Uterus (tissue), 4 donors: ENCODE results near the gene SEC14L6. TPM values are rescaled to one million over a fixed set of nuclear protein-coding genes. Genes with fewer than 3 reads are reported as not detected.
"Not testable (repeated sequence)": the region's sequence is repeated elsewhere in the genome, so short reads cannot be mapped to it uniquely, and the experiment has no call there.

Experiments used
- DNase-seq, 2 donors: peaks; one replicate each; pipeline ENCODE4 v3.0.0-alpha.2; 2019 to 2020
- H3K27ac ChIP-seq, 2 donors: fragments of 200-600 bp; sonication (generic); 1 replicate in 1 of 2; 2 replicates in 1 of 2; pipeline ENCODE4 v1.5.1; 2016 to 2018
- H3K27me3 ChIP-seq, 2 donors: fragments of 200-600 bp; sonication (generic); one replicate each; pipeline ENCODE4 v1.5.1; 2018 to 2019; ENCODE audit warnings: control low read depth in 1 of 2
- H3K36me3 ChIP-seq, 2 donors: fragments of 200-600 bp; sonication (generic); one replicate each; pipeline ENCODE4 v1.5.1; 2019; ENCODE audit warnings: control low read depth in 1 of 2
- H3K4me1 ChIP-seq, 2 donors: fragments of 200-600 bp; sonication (generic); one replicate each; pipeline ENCODE4 v1.5.1; 2018 to 2019; ENCODE audit warnings: control low read depth in 1 of 2
- H3K4me3 ChIP-seq, 2 donors: fragments of 200-600 bp; sonication (generic); 1 replicate in 1 of 2; 2 replicates in 1 of 2; pipeline ENCODE4 v1.5.1; 2018 to 2019; ENCODE audit warnings: mild to moderate bottlenecking in 1 of 2
- H3K9me3 ChIP-seq, 2 donors: fragments of 200-600 bp; sonication (generic); one replicate each; pipeline ENCODE4 v1.5.1; 2019; ENCODE audit warnings: control low read depth in 1 of 2
- CTCF ChIP-seq, 4 experiments: fragments of 200-600 bp in 2 of 4; fragments of 450-650 bp in 2 of 4; sonication (generic) in 2 of 4; IDR thresholded peaks; one replicate each; pipeline ENCODE4 v1.5.1; 2016 to 2019; ENCODE audit warnings: antibody characterized with exemption in 4 of 4, mild to moderate bottlenecking in 2 of 4, moderate library complexity in 1 of 4
- POLR2A ChIP-seq, 2 donors: fragments of 450-650 bp; IDR thresholded peaks; one replicate each; pipeline ENCODE4 v1.6.1; 2016; ENCODE audit warnings: antibody characterized with exemption in 2 of 2, mild to moderate bottlenecking in 1 of 2, moderate library complexity in 1 of 2
- intact Hi-C: fragments of 100-400 bp; cut with DNase I; formaldehyde crosslinking; loops from one replicate; pipeline ENCODE4 v1.15.1; 2023; ENCODE audit warnings: low total_unique reads
- total RNA-seq, 4 donors: library from RNA; depleted of rRNA in 3 of 4; stranded (reverse); fragments of >200 nt in 3 of 4; gene quantifications; one replicate each; pipeline versions ENCODE4 v1.1.0 to v1.2.4, GENCODE V29; 2014 to 2023
- donor health status: DM: yes; HTN: yes; CAD: no.

The SEC14L6 gene
- total RNA-seq, 4 donors from 2014 or later = under 0.01 to 4.8 (median 4.0) TPM; not detected in 1

DNA sequence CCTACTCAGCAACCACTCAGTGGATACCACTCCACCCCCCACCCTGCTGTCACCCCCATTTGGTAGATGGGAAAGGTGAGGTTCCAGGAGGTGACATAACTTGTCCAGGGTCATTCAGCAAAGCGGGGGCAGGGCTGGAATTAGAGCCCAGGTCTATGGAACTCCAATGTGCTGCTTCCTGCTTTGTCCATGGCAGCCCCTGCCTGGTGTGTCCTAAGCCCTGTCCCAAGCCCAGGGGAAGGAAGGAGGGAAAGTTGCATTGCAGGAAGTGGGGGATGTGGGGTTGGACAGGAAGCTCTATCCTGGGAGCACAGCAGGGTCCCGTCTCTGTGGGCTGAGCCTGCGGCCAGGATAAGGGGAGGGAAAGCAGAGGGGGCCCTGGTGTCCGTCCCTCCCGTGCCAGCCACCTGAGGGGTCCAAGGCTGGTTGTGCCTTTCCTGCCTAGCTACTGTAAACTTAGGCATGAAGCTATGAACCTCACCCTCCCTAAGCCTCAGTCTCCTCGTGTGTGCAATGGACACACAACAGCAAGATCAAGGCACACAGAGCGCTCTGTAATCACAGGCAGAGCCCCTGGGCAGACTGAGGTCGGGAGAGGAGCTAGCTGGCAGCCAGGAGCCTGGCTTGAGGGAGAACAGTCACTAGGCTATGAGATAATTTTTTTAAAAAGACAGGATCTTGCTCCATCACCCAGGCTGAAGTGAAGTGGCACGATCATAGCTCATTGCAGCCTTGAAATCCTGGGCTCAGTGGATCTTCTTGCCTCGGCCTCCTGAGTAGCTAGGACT is 15.1 kb upstream of the SEC14L6 start:
- no peaks in the 10 kb centered on the region for H3K36me3 ChIP-seq
- no peaks in the 10 kb centered on the region for H3K4me1 ChIP-seq
- intact Hi-C loops = no loop called here
- H3K9me3 ChIP-seq = no peaks in the 10 kb centered on the region
- no peak for TF ChIP-seq POLR2A (IDR thresholded peaks at IDR 0.05)
- TF ChIP-seq CTCF (IDR thresholded peaks at IDR 0.05) = no peak
- H3K27me3 ChIP-seq = no peaks in the 10 kb centered on the region
- no peak for DNase-seq
- H3K4me3 ChIP-seq = no peak overlapping the region
- no peak overlapping the region for H3K27ac ChIP-seq

DNA sequence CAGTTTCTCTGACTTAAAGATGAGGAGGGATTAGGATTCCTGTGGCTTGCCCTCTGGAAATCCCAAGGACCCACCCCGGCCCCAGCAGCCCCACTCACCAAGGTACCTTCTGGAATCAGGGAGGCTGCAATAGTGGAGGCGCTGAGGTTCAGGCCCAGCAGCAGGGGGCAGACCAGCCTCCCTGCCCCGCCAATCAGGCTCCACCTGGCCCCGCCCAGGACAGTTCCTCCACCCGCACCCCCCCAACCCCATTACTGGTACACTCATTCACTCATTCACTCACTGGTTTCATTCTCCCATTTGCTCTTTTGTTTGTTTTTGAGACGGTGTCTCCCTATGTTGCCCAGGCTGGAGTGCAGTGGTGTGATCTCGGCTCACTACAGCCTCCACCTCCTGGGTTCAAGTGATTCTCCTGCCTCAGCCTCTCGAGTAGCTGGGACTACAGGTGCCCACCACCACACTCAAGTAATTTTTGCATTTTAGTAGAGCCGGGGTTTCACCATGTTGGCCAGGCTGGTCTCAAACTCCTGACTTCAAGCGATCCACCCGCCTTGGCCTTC is 14.2 kb upstream of the SEC14L6 start:
- H3K36me3 ChIP-seq, DNase-seq, intact Hi-C loops, H3K27ac ChIP-seq, H3K27me3 ChIP-seq, H3K9me3 ChIP-seq, H3K4me1 ChIP-seq, H3K4me3 ChIP-seq: not testable (repeated sequence)

- H3K36me3 ChIP-seq = no peaks in the 10 kb centered on the region
- DNase-seq = no peak
- H3K27ac ChIP-seq = no peak overlapping the region
- H3K27me3 ChIP-seq = no peaks in the 10 kb centered on the region
- no peaks in the 10 kb centered on the region for H3K4me1 ChIP-seq
- TF ChIP-seq POLR2A (IDR thresholded peaks at IDR 0.05) (no peak), CTCF (IDR thresholded peaks at IDR 0.05) (no peak)
- intact Hi-C loops = no loop called here
- no peaks in the 10 kb centered on the region for H3K9me3 ChIP-seq
- H3K4me3 ChIP-seq = no peak overlapping the region
Observed at GRCh38 chr22:30559889-30560288, 13.3 kb upstream of the SEC14L6 start.

DNA sequence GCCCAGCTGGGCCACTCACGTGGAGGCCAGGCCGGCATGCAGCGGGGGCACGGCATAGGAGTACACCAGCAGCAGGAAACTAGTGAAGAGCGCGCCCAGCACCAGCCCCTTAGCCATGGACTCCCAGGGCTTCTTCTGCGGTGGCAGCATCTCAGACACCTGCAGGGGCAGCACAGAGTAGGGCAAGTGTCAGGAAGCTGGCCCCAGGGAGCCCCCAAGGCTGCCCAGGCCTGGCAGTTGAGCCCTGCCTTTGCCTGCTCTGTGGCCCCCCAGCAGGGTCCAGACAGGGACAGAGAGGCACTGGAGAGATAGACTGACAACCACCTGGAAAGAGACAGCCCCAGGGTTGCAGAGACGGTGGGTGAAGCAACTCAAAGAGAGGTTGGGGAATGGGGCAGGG is 10.7 kb upstream of the SEC14L6 start:
- TF ChIP-seq POLR2A (IDR thresholded peaks at IDR 0.05) (no peak), CTCF (IDR thresholded peaks at IDR 0.05) (no peak)
- intact Hi-C loops = no loop called here
- H3K4me3 ChIP-seq = no peak overlapping the region
- no peaks in the 10 kb centered on the region for H3K4me1 ChIP-seq
- no peaks in the 10 kb centered on the region for H3K36me3 ChIP-seq
- no peaks in the 10 kb centered on the region for H3K27me3 ChIP-seq
- no peaks in the 10 kb centered on the region for H3K9me3 ChIP-seq
- H3K27ac ChIP-seq = no peak overlapping the region
- no peak for DNase-seq

DNA sequence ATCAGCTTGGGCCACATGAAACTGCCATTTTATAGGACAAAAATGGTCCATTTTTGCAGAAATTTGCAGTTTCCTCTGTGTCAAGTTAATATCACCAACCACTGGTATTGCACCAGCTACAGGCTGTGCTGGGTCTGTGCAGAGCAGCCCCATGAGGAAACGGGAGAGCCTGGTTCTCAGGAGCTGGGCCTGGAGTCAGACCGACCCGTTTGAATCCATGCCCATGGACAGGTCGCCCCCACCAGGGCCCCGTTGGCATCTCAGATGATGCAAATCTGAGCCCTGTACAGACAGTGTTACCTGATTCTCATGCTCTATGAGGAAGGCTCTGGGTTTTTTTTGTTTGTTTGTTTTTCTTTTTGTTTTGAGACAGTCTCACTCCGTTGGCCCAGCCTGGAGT is 9.8 kb upstream of the SEC14L6 start:
- TF ChIP-seq POLR2A (IDR thresholded peaks at IDR 0.05) (no peak), CTCF (IDR thresholded peaks at IDR 0.05) (no peak)
- no peak for DNase-seq
- Histone ChIP-seq H3K36me3 (no peaks in the 10 kb centered on the region), H3K27ac (no peak overlapping the region), H3K27me3 (no peaks in the 10 kb centered on the region), H3K9me3 (no peaks in the 10 kb centered on the region), H3K4me1 (no peaks in the 10 kb centered on the region), H3K4me3 (no peak overlapping the region)
- intact Hi-C loops = no loop called here
